AG08396 (cell line): Measurements from ENCODE around the gene SRA1.
"Not testable (repeated sequence)": the region's sequence is repeated elsewhere in the genome, so short reads cannot be mapped to it uniquely, and the experiment has no call there.

ENCODE experiments used
- DNase-seq: peaks from one replicate; pipeline ENCODE4 v3.0.0; 2012; ENCODE audit warnings: low spot score, mixed read lengths

The SRA1 gene

DNA sequence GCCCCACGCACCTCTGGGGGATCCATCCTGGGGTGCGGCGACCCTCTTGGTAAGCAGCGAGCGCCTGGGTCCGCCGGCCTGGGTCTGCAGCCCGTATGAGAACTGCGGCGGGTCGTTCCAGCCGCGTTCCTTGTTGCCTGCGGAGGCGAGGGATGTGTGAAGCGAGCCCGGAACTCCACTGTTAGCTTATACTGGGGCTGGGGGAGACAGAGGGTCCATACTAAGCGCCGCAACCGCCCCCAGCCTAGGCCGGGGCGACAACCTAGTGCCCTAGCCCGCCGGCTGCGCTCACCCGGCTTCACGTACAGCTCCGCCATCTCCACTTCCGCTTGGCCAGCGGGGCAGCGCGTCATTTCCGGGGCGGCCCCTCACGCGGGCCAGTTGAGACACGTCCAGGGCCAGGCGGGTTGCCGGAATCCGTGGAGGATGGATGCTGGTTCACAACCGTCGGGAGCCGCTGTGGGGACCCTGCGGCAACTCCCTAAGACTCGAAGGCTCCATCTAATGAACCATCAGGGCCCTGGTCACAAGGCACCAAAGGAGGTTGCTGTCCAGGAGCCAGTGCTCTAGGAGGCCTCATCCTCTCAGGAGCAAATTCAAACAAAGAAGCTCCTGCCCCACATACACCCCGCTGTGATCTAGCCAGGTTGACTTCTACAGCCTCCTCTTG lies at the start of gene SRA1:
TSS of gene SRA1 (minus strand) at position 338 of the 670 bp plus-strand sequence. CDS start at position 317, 21 bp downstream.
- DNase-seq, result peak; percentile 93

DNA sequence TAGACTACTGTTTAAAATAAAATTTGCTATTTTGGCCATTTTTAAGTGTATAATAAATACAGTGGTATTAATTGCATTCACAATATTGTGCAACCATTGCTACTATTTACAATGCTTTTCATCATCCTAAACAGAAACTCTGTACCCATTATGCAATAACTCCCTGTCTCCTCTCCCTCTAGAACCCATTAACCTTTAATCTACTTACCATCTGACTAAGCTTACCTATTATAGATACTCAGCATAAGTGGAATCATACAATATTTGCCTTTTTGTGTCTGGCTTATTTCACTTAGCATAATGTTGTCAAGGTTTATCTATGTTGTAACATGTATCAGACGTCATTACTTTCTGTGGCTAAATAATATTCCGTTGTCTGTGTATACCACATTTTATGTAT lies 49.8 kb upstream of the SRA1 start:
- DNase-seq, result no peak

DNA sequence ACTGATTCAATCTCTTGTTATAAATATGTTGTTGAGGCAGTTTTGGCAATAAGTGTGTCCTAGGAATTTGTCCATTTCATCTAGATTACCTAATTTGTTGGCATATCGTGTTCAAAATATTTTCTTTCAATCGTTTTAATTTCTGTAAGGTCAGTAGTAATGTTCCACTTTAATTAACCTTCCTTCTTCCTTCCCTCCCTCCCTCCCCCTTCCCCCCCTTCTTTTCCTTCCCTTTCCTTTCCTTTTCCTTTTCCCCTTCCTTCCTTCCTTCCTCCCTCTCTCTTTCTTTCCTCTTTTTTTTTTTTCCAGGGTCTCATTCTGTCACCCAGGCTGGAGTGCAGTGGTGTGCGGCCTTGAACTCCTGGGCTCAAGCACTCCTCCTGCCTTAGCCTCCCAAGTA lies 48.6 kb upstream of the SRA1 start:
- no peak for DNase-seq

DNA sequence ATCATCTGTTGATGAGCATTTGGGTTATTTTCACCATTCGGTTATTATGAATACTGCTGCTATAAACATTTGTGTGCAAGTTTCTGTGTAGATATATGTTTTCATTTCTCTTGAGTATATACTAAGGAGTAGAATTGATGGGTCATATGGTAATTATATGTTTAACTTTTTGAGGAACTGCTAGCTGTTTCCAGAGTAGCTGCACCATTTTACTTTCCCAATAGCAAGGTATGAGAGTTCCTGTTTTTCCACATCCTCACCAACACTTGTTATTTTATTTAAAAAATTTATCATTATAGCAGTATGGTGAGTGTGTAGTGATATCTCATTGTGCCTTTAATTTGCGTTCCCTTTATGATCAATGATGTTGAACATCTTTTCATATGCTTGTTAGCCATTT lies 46.5 kb upstream of the SRA1 start:
- no peak for DNase-seq

DNA sequence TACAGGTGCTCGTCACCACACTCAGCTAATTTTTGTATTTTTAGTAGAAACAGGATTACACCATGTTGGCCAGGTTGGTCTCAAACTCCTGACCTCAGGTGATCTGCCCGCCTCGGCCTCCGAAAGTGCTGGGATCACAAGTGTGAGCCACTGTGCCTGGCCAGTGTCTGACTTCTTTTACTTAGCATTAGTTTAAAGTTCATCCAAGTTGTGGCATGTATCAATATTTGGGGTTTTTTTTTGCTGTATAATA lies 46.1 kb upstream of the SRA1 start:
- not testable (repeated sequence) for DNase-seq

DNA sequence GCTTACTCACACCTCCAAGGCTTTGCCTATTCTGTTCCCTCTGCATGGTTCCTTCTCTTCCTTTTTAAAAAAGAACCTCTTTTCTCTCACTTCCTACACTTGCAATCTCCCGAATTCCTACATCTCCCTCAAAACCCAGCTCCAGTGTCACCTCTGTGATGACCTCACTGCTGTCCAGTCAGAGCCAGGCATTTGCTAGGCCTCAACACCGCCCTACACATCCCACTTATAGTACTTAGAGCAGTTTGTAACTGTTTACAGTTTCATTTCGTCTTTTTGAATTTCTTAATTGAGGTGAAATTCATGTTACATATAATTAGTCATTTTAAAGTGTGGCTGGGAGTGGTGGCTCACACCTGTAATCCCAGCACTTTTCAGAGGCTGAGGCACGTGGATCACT lies 44.9 kb upstream of the SRA1 start:
- no peak for DNase-seq

DNA sequence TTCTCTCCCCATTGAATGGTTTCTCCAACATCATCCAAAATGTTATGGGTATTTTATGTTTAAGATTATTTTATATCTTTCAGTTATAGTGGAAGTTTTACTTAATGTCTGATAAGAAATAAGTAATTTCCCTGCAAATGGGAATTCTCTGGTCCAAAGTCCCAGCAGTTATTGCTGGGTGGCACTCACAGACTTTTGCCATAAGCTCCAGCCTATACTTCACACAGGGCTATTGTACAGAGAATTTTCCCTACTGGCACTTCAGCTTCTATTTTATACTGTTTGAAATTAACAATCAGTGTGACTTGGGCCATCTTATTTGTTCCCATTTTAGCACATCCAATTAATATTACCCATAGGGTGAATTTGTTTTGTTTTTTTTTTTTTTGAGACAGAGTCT lies 42.8 kb upstream of the SRA1 start:
- DNase-seq, result no peak

DNA sequence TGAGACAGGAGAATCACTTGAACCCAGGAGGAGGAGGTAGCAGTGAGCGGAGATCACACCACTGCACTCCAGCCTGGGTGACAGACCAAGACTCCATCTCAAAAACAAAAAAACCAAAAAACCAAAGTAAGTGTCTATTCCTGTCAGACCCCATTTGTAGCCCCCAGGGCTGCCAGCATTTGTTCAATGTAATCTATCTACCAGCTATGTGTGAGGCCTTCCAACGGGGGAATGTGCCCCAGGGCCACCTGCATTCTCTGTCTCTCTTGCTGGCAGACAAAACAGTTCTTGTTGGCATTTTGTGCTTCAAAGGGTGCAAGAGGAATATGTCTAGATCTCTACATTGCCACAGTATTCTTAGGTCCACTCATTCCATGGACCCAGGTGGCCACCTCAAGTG lies 41.6 kb upstream of the SRA1 start:
- no peak for DNase-seq

DNA sequence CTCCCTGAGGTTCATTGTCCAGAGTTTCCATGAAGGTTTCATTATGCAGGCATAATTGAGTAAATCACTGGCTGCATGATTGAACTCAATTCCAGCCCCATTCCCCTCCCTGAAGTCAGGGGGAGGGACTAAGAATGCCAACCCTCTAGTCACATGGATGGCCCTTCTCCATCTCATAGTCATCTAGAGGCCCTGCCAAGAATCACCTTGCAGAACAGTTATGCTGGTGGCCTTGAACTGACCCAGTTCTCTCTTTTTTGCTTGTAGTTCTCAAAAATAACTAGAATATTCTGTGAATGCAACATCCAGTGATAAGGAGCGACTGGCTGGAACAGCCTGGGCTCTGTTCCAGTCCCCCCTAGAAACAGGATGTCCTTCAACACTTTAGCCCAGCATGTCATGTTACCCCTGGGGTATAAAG lies 39.1 kb upstream of the SRA1 start:
- DNase-seq, result no peak

DNA sequence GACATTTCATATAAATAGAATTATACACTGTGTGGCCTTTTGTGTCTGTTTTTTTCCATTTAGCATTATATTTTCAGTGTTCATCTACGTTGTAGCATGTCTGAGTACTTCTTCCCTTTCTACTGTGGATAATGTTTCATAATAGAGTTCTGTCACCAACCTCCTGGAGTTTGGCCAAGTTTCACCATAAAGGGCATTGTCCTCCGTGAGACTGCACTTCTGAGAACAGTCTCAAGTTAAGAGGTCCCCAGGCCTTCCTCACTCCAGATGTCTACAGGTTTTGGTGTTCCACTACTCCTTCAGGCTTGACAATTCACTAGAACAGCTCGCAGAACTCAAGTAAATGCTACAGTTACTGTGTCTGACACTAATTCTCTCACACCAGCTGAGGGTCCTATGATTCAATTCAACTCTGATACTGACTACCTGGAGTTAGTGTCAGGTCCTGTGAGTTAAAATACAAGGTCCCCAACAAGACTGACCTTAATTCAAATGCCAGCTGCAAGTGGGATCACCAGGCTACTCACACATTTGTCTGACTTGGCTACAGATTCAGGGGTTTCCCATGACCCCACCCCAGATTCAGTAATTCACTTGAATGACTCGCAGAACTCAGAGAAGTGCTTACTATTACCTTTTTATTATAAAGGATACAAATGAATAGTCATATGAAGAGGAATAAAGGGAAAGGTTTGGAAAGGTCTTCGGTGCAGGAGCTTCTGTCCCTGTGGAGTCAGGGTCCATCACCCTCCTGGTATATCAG lies 38.4 kb upstream of the SRA1 start:
- DNase-seq, result no peak

DNA sequence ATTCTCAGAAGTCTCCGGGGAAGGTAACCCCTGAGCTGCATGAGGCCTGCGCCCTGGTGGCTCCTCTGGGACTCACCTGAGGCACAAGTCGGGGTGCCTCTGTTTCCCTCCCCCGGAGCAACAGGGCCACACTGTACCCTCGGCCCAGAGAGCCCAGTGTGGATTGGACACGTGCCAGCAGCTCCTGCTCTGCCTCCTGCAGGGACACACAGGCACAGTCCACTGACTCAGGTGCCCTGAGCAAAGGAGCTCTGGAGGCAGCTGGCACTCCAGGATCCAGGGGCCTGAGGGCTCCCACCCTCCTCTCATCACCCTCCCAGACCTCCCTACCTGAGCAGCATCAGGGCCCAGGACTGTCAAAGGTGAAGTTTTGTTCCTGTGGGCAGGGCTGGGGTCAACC lies 36.9 kb upstream of the SRA1 start:
- no peak for DNase-seq

DNA sequence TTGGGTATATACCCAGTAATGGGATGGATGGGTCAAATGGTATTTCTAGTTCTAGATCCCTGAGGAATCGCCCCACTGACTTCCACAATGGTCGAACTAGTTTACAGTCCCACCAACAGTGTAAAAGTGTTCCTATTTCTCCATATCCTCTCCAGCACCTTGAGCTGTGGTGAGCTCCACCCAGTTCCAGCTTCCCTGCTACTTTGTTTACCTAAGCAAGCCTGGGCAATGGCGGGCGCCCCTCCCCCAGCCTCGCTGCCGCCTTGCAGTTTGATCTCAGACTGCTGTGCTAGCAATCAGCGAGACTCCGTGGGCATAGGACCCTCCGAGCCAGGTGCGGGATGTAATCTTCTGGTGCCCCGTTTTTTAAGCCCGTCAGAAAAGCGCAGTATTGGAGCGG lies 35.8 kb upstream of the SRA1 start:
- not testable (repeated sequence) for DNase-seq

DNA sequence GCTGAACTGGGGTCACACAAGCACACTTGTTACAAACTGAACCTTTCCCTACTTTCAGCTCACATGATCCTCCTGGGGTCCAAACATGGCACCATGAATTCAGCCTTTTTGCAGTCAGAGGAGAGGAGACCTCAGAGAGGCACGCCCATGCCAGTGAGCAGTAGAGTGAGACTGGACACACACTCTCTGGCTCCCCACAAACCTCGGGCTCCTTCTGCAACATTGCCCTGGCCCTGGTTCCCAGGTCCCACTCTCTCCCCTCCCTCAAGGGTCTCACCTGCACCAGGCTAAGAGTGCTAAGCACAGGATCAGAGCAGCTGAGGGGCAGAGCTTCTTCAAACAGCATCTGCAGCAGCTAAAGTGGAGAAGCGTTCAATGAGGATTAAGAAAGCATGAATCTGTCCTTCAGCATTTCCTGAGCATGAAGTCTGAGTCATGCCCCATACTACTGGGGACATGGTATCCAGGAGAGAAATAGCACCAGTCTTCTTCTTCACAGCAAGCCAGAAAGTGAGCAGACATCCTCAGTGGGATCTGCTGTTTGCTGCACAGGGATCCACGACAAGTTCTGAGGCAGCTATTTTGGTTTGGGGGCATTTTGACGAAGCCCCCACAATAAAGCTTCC lies 34.6 kb upstream of the SRA1 start:
- peak; percentile 32 for DNase-seq

DNA sequence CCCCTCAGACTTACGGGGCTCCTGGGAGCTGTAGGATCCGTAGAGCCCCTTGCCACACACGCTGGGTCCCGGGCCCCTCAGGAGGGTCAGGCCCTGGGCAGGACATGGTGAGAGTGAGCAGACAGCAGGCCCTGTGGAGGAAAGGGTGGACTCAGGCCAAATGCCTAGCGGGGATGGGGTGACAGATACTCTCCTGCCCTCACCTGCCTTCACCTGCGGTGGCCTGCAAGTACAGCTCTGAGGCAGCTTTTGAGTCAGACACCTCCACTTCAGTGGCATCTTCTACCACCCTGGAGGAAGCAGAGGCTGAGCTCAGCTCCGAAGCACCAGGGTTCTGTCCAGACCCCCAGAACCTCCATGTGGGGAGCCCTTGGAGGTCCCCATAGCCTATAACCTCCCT lies 33.6 kb upstream of the SRA1 start:
- no peak for DNase-seq

DNA sequence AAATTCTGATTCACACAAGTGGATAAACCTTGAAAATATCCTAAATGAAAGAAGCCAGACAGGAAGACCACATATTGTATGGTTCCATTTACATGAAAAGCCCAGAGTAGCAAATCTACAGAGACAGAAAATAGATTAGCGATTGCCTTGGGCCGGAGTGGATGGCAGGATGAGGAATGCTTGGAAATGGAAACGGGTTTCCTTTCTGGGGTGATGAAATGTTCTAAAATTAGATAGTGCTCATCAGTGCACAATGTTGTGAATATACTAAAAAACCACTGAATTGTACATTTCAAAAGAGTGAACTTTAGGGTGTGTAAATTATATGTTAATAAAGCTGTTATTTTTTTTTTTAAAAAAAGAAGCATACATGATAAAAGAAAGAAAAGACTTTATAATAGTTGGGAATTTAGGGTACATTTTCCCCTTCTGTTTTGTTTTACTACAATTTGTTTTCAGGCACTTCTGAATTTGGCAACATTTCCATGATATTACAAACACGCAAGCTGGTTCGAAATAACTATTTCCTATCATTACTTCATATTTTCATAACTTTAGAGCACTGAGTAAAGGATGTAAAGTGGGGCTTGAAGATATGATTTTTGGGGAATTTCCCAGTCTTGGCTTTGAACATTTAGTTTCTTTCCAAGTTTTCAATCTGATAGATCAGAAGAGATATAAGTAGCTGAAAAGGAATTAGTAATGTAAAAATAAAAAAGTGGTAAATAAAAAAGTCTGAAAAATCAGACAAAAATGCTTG lies 31.2 kb upstream of the SRA1 start:
- DNase-seq, result peak; percentile 47

DNA sequence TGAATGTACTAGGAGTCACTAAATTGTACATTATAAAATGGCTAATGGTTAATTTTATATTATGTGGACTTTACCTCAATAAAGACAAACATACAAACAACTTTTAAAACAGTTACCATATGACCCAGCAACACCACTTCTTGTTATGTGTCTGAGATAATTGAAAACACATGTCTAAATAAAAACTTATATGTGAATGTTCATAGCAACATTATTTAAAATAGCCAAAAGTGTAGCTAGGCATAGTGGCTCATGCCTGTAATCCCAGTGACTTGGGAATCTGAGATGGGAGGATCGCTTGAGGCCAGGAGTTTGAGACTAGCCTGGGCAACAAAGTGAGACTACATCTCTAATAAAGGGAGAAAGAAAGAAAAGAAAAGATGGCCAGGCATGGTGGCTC lies 30.2 kb upstream of the SRA1 start:
- no peak for DNase-seq

DNA sequence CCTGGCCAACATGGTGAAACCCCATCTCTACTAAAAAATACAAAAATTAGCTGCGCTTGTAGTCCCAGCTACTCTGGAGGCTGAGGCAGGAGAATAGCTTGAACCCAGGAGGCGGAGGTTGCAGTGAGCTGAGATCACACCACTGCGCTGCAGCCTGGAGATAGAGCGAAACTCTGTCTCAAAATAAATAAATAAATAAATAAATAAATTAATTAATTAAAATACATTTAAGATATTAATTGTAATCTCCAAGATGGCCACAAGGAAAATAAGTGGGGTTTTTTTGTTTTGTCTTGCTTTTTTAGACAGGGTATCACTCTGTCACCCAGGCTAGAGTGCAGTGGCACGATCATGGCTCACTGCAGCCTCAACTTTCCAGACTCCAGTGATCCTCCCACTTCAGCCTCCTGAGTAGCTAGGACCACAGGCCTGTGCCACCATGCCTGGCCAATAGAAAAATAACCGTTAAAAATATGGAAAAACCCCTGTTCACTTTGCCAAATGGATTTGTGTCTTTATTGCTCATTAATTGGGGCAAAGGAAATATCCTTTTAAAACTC lies 22.0 kb upstream of the SRA1 start:
- DNase-seq, result not testable (repeated sequence)

DNA sequence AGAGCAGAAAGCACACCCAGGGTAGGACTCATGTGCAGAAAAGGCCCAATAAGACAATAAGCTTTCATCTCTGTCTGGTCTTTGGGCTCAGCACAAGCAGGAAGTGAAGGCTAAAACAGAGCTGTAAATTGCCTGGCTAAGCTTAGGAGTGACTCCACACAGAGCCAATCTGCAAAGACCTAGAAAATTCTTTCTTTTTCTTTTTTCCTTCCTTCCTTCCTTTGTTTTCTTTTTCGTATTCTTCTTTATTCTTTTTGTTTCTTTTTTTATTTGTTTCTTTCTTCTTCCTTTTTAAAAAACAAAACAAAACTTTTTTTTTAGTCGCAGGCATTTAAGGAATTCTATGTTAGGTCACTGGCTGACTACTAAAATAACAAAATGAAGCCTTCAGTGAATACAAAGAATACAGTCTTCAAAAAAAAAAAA lies 19.5 kb upstream of the SRA1 start:
- DNase-seq, result no peak

DNA sequence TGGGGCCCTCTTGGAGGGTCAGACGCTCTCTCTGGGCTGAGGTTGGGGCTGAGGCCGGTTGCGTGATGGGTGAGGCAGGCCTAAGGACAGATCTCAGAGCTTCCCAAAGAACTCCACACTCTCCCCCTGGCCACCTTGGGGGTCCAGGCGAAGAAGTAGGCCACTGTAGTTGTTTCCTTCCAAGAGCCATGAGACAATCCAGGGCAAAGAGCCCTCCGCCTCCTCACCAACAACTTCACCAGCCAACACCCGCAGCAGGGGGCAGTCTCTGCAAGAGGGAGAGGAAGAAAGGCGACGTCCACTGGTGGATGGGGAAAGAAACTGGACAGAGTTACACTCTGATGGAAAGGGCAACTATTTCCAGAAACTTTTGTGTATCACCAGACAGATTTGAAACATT lies 18.0 kb upstream of the SRA1 start:
- peak; percentile 30 for DNase-seq

DNA sequence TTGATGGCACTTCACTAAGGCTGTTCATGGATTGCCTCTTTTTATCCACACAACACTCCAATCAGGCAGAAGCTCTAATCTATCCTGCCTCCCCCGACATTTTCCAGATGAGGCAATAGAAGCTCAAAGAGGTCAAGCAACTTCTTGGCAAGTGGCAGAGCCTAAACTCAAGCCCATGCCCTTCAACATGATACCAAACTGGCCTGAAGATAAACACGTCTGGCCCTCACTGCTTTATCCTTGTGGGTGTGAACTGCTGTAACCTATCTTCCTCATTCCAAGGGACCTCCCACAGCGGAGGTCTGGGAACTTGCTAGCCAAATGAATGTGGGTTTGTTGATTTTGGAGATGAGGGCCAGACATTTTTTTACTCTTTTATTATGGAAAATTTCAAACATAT lies 16.9 kb upstream of the SRA1 start:
- no peak for DNase-seq

DNA sequence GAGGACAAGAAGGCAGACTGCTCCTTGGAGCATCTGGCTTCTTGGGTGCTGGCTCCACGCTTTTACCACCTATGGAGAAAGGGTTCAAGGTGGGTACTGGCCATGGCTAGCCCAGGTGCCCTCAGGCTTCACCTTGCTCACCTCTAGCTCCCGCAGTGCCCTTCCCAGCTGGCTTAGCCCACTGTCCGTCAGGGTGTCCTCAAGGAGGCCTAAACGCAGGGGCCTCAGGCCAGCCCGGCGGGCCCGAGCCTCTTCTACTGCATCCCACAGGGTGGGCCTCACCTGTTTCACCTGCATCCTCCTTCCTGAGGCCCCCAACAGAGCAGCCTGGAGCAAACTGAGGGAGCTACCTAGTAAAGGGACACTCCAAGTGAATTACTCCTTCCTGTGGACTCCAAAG lies 16.4 kb upstream of the SRA1 start:
- DNase-seq, result no peak

DNA sequence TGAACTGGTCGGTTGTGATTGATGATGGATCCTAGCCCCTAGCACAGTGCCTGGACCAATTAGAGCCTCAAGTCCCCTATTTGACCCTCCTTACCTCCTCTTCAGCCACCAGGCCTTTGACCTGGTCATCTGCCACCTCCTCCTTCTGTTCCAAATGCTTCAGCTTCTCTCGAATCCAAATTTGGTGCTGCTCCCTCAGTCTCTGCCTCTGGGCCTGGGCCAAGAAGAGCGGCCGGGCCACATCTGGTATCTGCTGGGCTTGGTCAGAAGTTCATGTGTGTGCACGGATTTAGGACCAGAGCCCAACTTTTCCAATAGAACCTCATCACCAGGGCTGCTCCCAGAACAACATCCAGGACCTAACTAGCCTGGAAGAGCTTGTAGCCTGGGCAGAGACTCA lies 13.8 kb upstream of the SRA1 start:
- DNase-seq, result no peak

DNA sequence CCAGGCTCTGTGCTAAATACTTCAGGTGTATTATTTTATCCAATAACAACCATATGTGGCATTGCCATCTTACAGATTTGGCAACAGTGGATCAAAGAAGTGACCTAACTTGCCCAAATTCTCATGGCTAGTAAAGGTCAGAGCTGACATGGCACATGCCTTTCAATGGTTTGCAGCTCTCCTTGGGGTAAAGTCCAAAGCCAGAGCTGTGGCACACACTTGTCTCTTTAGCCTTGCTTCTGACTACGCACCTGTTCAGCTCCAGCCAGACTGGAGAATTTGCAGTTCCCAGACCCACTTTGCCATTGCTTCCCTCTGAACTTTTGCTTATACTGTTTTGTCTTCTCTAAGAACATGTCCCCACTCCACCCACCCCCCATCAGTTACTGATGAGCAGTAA lies 13.2 kb upstream of the SRA1 start:
- no peak for DNase-seq
